Fibroblast of skin of left quadriceps (primary cell): ENCODE measurements around the gene TBC1D10A.
A peak's percentile ranks its signal among the peaks of the same experiment; 100 is the strongest.
"Not testable (repeated sequence)": the region's sequence is repeated elsewhere in the genome, so short reads cannot be mapped to it uniquely, and the experiment has no call there.

Experiments used
- DNase-seq, 2 experiments: peaks; one replicate each; pipeline ENCODE4 v3.0.0-alpha.2; 2013; ENCODE audit warnings: low read depth in 2 of 2

The TBC1D10A gene

DNA sequence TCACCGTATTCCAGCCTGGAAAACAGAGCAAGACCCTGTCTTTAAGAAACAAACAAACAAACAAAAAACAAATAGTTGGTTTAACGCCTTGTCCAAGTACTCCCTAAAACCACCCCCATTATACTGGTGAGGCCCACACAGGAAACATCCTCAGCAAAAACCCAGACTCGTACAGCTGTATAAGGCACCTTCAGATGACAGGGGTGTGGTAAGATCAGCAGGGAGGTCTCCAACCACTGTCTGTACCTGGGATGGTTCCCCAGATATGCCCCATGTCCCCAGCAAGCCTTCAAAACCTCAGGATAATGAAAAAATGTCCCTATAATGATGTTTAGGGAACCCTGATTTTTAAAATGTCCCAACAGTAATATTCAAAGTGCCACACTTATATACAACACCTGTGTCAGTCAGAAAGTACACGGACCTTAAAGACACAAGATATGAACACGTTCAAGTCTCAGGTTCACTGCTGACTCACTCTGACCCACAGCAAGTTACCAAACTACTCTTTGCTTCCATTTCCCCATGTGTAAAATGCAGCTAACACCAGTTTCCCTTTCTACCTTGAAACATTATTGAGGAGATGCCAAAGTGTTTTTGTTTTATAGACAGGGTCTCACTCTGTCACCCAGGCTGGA lies 20.6 kb upstream of the TBC1D10A start:
- DNase-seq = no peak

DNA sequence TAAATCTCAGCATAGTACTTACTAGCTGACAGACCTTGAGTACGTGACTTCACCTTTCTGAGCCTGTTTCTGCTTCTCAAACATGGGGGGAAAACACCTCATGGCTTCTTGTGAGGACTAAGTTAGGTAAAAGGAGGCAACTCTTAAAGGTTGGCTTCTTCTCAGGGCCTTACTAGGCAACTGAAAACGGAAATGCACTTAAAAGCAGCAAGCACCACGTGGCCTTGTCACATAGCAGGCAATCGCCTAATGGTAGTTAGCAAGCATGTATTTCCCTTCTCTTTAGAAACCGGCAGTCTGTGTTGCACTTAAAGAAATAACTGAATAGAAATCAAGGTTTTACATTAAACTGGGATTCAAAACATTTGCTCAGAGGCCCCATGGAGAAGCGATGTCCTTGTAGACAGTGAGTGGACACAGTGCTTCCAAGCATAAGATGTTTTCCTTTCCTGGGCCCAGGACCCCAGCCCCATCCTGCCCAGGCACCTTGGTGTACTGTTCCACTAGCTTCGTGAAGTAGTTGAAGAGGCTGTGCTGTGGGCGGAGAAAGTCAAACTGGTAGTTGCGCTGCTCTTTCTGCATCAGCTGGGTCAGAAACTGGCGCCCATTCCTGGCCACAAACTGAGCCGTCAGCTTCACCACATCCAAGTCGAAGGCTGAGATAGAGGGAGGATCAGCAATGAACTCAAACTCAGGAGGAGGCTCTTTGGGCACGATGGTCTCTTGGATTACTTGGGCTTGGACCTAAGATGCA lies 17.9 kb upstream of the TBC1D10A start:
- no peak for DNase-seq

DNA sequence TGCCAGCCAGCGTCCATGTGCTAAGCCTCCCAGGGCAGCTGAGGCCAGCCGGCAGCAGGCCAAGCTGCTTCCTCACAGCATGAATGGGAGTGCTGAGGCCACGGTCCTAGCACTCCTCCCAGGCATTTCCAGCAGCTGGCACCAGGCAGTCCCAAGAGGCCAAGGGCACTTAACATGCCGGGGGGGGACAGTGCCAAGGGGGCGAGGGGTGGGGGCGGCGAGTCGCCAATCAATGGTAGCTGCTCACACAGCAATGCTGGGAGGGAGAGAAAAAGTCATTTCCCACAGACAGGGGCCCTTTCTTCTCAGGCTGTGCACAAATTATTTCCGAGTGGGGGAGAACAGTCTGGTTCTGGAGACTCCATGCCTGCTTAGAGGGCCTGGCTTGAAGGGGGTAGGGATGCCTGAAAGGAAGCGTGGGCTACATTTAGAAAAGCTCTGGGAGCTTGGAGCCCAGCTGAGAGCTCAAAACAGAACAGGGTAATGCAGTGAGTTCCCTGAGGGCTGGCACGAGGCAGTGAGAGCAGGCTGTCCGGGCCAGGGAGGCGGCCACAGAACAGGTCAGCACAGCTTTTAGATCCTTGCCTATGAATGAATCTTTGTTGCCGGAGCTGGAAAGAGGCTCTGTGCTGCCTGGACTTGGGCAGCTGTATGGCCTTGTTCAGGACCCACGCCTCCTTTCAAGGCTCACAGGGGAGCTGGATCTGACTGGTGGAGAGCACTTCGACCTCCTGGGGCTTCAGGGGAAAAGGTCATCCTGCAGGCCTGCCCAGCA lies 14.4 kb upstream of the TBC1D10A start:
- DNase-seq = no peak

DNA sequence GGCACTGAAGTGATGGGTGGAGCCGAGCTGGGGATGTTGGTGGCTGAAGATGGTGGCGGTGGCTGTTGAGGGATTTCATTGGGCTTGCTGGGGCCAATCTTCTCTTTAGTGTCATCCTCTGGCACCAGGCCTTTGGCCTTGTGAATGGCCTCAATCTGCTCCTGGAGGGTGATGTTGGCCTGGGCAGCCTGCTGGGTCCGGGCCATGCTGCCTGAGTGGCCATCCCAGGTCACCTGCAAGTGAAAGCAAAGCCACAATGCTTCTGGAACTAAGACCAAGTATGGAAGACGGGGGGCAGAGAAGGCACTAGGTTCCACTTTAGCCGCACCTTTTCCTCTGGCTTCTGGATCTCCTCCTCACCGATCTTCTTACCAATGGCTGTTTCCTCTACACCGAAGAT lies 12.1 kb upstream of the TBC1D10A start:
- DNase-seq = no peak

DNA sequence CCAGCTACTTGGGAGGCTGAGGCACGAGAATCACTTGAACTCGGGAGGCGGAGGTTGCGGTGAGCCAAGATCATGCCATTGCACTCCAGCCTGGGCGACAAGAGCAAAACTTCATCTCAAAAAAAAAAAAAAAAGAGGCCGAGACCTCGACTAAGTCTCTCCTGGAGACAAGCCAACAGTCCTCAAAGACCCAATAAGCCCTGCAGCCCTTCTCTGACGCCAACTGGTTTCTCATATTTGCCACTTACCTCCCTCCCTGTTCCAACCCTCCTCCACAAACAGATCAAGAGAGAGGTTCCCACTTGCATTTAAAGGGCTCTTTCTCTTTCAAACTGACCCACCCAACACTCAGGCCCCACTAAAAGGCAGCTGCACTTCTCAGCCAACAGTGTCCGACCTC lies 11.6 kb upstream of the TBC1D10A start:
- not testable (repeated sequence) for DNase-seq

DNA sequence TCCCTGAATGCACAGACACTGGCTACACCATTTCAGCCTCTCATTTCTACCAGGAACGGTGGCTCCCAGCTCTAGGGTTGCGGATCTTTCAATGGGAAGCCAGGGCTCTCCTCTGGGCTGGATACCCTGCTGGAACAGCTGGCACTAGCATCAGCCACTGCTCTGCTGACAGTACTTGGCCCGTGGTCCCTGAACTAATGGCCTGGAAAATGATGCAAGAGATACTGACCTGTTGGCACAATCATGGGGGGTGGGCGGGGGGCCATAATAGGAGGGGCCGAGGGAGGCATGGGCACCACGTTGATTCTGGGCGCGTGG lies 10.7 kb upstream of the TBC1D10A start:
- DNase-seq = no peak

DNA sequence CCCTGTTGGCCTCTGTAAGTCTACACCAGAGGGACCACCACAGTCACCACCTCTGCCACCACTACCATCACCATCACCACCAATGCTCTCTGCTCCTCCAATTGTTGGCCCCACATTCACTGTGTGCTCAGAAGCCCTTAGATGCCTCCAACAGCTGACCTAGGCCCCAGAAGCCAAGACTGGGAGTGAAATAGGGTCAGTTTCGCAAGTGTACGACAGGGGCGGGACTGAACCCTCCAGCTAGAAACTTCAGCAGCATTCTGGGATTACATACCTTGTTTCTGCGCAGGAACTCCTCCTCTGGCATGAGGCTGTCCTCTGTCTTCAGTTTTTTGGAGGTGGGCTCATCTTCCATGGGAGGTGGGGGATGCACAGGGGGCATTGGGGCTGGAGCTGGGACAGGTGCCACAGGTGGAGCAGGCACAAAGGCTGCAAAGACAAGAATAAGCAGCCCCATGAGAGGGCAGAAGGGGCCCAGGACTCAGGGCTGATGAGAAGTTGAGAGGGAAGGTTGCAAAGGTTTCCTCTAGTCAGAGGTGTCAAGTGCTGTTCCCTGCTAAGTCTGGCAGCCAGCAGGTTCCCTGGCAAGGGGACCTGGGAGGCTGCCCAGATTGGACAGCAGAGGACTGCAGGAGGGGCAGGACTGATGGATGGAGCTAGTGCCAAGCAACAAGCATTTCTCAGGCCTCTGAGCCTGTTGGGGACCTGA lies 10.2 kb upstream of the TBC1D10A start:
- no peak for DNase-seq

DNA sequence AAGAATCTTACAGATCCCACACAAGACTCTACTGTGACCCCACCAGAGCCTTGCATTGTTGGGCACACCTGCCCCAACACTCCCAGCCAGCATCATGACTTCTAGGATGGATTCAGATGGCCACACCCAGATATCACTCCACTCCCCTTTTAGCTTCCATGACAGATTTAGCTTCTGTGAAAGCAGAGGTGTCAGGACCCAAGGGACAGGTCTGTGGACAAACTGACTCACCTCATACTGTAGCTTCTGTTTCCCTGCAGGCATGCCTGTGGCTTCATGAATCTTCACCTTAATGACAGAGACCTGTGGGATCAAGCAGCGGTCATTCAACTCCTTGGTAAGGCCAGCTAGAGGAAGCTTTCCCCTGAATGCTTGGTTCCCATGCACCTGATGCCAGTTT lies 8.5 kb upstream of the TBC1D10A start:
- no peak for DNase-seq

DNA sequence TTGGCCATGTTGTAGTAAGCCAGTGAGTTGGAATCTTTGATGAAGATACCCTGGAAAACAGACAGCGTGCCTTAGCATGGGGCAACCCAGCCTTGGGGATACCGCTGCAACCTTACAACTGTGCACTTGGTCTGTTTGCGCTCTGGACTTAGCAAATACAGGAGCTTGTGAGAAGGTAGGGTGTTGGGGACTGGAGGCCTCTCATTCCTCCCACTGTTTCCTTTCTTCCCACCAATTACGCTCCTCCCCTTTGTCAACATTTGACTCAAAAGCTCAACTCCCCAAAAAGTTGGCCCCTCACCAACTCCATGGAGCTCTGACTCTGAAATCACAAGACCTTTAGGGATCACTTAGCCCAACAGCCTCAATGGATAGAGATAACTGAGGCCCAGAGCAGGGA lies 7.9 kb upstream of the TBC1D10A start:
- DNase-seq = no peak

DNA sequence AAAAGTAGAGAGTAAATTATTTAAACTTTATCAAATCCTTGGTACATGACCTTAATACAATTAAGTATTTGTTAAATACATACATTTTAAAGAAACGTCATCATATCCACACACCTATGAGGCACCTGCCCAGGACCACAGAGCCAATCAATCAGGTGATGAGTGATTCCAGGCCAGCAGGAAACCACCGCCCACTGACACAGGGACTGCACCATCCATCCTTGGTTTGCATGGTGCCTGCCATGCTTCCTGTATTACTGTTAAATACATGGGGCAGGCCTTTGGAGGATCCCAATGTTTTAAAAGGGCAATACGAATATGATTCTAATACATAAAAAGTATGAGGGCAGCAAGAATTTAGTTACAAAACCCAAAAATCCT lies 7.0 kb upstream of the TBC1D10A start:
- DNase-seq = no peak

DNA sequence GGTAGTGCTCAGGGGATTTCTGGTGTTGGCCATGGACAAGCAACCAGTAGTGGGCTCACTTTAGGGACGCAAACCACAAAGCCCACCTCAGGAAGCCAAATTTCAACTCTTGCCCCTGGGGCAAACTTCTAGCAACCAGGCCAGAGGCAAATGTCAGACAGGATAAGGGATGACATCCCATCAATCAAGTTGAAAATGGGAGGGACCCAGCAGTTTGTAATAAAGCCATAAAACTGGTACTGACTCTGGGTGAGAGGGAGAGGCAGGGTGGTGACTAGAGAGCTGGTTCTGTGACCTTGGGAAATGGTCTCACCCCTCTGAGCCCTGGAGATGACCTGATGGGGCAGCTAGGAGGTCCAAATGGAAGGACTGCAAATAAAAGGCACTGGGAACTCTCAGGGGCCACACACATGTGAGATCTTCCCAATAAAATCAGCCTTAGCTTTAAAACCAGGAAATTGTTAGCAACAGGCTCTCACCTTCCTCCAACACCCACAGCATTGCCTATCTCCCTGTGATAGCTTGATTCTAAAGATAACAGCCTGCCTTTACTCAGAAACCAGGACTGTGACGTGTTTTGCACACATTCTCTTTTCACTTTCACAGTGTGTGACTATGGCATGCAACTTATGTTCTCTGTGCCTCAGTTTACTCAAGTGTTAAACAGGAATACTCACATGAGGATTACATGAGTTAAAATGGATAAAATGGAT lies 6.4 kb upstream of the TBC1D10A start:
- no peak for DNase-seq

DNA sequence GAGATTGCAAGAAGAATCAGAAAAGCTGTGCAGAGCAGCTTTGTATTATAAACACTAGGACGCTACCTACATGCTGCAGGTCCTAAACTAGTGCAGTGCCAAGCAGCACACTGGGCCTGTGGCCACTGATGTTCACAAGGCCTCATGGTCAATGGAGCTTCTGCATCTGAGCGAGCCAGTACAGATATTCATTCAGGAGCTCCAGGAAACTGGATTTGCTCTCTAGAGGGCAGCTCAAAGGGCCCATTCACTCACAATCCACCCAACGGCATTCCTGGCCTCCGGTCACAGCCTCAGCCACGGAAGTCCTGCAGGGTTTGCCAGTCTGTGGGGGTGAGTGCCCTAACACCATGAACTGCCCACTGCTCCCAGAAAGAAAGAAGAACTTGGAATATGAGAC lies 5.8 kb upstream of the TBC1D10A start:
- DNase-seq = no peak

DNA sequence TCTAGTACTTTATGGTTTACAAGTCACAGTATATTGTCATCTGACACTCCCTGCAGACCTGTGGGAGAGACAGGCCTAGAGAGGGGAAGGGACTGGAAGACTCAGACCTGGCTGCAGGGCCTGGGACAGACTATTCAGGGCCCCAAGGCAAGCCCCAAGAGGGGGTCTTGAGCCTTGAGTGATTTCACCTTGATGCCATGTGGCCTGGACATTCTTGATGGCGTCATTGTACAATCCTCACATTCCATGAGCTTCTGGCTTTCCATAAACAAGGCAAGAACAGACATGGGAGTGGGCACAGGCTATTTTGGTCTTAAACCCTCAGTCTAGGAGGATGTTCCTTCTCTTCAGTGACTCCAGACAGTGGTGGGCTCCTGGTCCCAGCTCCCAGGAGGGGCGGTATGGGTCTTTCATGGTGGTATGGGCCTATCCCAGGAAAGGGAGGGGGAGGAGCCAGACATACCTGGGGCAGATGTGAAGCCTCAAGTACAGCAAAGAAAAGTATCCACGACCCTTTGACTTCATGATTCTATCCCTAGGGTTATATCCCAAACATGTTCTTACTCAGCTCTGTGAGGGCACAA lies 1.8 kb upstream of the TBC1D10A start:
- DNase-seq = no peak

DNA sequence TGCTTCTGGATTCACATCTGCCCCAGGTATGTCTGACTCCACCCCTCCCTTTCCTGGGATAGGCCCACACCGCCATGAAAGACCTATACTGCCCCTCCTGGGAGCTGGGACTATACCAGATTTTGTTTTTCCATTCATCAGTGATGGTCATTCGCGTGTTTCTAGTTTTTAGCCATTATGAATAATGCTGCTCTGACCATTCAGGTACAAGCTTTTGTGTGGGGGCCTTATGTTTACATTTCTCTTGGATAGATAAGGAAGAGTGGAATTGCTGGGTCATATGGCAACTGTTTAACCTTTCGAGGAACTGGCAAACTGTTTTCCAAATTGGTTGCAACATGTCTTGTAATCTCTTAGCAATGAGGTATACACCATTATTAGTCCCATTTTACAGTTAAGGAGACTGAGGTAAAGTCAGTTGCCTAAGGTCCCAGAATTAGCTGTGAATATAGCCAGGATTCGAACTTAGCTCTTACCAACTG lies 1.2 kb upstream of the TBC1D10A start:
- no peak for DNase-seq

DNA sequence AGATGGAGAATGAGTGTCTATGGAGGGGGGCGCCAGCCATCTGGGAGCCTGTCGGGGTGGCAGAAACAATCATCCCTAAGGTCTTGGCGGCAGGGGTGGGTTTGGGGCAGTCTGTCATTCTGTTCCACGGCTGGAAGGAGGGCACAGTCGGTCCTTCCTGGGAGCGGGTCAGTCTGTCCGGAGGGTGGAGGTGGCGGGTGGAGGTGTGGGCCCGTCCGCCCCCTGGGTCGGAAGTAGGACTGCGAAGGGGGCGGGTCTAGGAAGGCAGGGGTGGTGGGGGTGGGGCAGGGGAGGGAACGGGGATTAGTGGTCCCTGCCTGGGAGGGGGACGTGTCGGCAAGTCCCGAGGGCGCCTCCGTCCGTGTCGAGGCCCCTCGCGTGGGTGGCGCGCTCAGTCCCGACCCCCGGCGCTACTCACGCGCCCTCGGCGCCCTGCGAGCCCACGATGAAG lies 461 bp downstream of the TBC1D10A start:
- DNase-seq = no peak

DNA sequence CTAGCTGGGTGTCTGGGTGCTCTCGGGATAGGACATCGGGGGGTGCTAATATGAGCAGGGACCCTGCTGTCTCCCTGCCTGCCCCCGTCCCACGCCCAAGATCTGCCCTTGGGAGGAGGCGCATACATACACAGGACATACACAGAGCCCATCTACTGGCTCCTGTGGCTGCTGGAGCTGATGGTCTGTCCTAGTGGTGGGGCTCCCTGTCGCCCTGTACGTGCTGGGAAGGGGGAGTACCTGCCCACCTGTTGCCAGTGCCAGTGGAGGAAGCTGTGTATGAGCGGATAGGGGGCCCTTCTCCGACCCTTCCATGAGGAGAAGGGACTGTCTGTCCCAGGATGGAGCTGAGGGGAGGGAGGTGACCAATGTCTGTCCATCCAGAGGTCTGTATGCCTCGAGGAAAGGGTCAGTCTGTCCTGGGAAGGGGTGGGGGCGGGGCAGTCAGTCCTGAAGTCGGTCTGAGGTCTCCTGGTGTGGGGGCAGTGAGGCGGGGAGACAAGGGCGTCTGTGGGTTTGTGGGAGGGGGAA lies 952 bp downstream of the TBC1D10A start:
- DNase-seq = no peak

DNA sequence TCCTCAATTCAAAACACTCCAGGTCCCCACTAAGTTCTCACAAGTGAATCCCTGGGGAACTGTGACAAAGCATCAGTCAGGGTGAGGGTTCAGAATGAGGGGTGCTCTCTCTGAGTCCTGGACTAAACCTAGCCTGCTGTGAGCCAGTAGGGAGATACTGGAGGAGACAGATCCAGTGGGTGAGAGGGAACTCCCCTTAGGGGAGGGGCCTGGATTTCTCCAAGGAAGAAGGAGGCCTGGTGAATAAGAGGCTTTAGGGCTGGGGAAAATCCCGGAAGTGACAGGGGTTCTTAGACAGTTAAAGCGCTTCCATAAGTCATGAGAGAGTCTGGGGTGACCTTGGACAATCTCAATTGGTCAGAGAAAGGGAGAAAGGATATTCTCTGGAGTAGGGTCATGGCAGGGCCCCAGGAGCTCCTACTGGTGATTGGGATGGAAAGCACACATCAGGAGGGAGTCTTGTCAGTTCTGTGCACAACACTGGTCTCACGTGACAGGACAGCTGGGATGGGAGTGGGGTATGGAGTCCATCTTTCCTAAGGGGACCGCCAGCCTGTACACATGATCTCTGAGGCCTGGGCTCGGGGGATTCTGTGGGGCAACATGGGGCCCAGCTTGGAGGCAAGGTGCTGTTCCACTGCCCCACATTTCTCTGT lies 1.5 kb downstream of the TBC1D10A start:
- peak; percentile 50 for DNase-seq

DNA sequence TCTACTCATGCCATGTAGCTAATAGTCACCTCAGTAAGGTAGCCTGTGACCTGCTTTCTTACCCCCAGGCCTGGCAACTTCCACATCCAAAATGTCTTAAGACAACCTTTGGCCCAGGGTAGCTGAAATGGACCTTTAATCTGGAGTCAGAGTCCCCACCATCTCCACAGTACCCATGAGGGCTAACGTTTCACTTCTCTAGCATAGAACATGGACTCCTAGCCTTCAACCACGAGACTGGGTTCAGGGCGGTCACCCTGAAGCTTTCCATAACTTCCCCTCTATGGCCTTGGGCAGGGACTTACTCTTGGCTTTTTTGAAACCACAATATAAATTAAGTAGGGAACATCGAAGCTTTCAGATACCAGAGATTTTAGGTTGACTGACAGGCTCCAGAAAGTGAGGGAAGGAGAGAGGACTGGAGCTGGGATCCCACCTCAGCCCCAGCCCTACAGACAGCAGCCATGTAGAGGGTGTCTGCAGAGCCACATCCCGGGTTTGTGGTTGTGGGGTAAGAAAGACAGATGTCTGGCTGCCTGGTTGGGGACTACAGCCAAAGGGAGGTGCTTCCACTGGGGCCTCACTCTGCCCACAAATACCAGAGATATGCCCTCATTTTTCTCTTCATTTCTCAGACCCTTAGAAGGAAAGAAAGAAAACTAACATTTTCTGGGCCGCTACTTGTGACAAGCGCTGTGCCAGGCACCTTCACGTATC lies 2.6 kb downstream of the TBC1D10A start:
- DNase-seq = peak in 1 of 2 experiments; percentile 16

DNA sequence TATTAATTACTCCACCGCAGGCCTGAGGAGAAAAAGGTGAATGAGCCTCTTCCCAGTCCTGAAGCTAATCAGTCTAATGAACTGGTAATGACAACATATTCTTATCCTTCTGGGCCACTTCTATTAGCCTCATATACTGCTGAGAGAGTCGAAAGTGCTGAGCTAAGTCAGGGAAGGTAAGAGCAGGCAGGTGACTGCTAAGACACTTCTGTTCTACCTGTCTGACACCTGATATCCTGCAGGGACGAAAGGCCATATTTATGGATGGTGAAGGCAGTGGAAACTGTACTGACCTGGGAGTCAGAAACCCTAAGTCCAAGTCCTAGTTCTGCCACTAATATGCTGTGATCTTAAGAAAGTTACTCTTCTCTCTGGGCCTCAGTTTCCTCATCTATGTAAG lies 3.5 kb downstream of the TBC1D10A start:
- no peak for DNase-seq

DNA sequence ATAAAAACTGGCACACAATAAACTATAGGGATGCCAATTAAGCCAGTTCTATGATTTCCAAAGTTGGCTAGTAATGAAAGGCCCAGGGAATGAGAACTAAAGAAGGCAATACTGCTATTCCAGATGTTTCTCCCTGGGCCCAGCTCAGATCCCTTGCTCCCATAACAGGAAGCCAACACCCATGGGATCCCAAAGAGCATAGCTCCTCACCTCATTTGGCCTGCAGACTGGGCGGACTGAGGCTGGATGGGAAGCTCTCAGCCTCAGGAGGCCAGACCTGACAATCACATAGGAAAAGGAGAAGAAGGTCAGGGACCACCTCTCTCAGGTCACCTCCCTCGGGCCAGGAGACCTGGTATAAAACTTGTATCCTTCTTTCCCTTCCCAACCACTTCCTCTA lies 5.3 kb downstream of the TBC1D10A start:
- no peak for DNase-seq
